ENCODE data around the gene DUS1L. TPM values are rescaled to one million over a fixed set of nuclear protein-coding genes. Genes with fewer than 3 reads are reported as not detected.

DUS1L gene
- total and polyA plus RNA-seq, 2 experiments from 2014 or later = 71.9 to 160 TPM

DNA sequence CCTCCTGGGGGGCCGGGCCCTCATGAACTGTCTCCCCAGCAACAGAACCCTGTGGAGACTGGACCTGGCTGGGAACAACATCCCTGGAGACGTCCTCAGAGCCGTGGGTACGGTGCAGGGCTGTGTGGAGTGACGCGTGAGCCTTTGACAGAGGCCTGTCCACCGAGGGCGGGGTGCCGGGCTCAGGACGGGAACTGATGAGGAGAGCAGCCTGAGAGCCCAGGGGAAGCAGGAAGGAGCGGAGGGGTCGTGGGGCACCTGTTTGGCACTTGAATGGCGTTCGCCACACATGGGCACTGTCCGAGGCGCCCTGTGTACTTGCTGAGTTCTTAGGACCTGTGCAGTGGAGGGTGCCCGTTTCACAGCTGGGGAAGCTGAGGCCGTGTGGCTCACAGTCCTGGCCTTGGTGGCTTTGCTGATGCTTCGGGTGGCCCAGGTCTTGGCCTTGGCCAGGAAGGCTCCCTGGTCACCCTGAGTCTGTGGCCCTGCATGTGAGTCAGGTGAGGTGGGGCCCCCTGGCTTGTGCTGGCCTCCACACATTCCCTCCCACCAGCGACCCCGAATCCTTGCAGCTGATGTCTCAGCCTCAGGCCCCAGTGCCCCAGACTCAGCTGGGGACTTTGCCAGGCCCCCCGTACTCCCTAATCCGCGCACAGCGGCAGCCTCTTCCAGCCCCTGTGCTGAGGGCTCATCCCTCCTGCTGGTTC, 40.0 kb downstream of the DUS1L start:
- no peak overlapping the region for H2AFZ ChIP-seq
- no peak overlapping the region for H3K27ac ChIP-seq
- H3K4me2 ChIP-seq = no peak overlapping the region
- no peak overlapping the region for H3K4me3 ChIP-seq
- TF ChIP-seq, protein P1, sequence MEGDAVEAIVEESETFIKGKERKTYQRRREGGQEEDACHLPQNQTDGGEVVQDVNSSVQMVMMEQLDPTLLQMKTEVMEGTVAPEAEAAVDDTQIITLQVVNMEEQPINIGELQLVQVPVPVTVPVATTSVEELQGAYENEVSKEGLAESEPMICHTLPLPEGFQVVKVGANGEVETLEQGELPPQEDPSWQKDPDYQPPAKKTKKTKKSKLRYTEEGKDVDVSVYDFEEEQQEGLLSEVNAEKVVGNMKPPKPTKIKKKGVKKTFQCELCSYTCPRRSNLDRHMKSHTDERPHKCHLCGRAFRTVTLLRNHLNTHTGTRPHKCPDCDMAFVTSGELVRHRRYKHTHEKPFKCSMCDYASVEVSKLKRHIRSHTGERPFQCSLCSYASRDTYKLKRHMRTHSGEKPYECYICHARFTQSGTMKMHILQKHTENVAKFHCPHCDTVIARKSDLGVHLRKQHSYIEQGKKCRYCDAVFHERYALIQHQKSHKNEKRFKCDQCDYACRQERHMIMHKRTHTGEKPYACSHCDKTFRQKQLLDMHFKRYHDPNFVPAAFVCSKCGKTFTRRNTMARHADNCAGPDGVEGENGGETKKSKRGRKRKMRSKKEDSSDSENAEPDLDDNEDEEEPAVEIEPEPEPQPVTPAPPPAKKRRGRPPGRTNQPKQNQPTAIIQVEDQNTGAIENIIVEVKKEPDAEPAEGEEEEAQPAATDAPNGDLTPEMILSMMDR (IDR thresholded peaks at IDR 0.05; ENCODE audit: poor library complexity) = no peak
- TF ChIP-seq EZH2phosphoT487 (IDR thresholded peaks at IDR 0.05; ENCODE audit: low read depth, severe bottlenecking, unreplicated experiment) (no peak), EZH2 (IDR thresholded peaks at IDR 0.05; ENCODE audit: borderline replicate concordance) (no peak)
- peaks cover 11% of the 10 kb centered on the region for H3K79me2 ChIP-seq
- no peaks in the 10 kb centered on the region for H3K27me3 ChIP-seq
- peaks cover 24% of the 10 kb centered on the region for H3K4me1 ChIP-seq (ENCODE audit: insufficient read depth)
- H3K9me3 ChIP-seq (ENCODE audit: low read depth) = no peaks in the 10 kb centered on the region
- no peaks in the 10 kb centered on the region for H4K20me1 ChIP-seq (ENCODE audit: insufficient read depth, poor library complexity, severe bottlenecking)
- H3K9me2 ChIP-seq (replicated peaks; ENCODE audit: insufficient read depth) = no peaks in the 10 kb centered on the region
- H3K36me3 ChIP-seq (replicated peaks; ENCODE audit: insufficient read depth, low read depth) = no peaks in the 10 kb centered on the region
- WGBS (ENCODE audit: low lambda C conversion rate, missing lambda C conversion rate) = 97% methylated on average over 25 of the region's 25 CpGs
- DNase-seq (ENCODE audit: low spot score) = no peak

DNA sequence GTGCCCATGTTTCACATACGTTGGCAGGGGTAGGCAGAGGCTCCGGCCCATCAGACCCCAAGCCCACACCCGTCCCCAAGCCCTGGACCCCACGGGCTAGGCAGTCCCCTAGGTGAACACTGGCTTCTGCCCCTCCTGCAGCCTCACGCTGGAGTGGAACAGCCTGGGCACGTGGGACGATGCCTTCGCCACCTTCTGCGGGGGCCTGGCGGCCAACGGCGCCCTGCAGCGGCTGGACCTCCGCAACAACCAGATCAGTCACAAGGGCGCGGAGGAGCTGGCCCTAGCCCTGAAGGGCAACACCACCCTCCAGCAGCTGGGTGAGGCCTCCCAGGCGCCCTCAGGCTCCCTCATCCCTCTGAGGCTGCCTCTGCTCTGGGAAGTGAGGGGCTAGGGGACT, 40.7 kb downstream of the DUS1L start:
- H3K9me3 ChIP-seq (ENCODE audit: low read depth) = no peaks in the 10 kb centered on the region
- no peaks in the 10 kb centered on the region for H3K36me3 ChIP-seq (replicated peaks; ENCODE audit: insufficient read depth, low read depth)
- no peak overlapping the region for H3K4me3 ChIP-seq
- H3K4me2 ChIP-seq = no peak overlapping the region
- peaks cover 11% of the 10 kb centered on the region for H3K79me2 ChIP-seq
- 96% methylated on average over 17 of the region's 17 CpGs for WGBS (ENCODE audit: low lambda C conversion rate, missing lambda C conversion rate)
- no peaks in the 10 kb centered on the region for H3K27me3 ChIP-seq
- H4K20me1 ChIP-seq (ENCODE audit: insufficient read depth, poor library complexity, severe bottlenecking) = no peaks in the 10 kb centered on the region
- no peak for TF ChIP-seq EZH2 (IDR thresholded peaks at IDR 0.05; ENCODE audit: borderline replicate concordance)
- TF ChIP-seq, protein P1 (IDR thresholded peaks at IDR 0.05; ENCODE audit: poor library complexity) = no peak
- H2AFZ ChIP-seq = no peak overlapping the region
- peaks cover 19% of the 10 kb centered on the region for H3K4me1 ChIP-seq (ENCODE audit: insufficient read depth)
- no peak overlapping the region for H3K27ac ChIP-seq
- no peaks in the 10 kb centered on the region for H3K9me2 ChIP-seq (replicated peaks; ENCODE audit: insufficient read depth)
- DNase-seq (ENCODE audit: low spot score) = no peak

DNA sequence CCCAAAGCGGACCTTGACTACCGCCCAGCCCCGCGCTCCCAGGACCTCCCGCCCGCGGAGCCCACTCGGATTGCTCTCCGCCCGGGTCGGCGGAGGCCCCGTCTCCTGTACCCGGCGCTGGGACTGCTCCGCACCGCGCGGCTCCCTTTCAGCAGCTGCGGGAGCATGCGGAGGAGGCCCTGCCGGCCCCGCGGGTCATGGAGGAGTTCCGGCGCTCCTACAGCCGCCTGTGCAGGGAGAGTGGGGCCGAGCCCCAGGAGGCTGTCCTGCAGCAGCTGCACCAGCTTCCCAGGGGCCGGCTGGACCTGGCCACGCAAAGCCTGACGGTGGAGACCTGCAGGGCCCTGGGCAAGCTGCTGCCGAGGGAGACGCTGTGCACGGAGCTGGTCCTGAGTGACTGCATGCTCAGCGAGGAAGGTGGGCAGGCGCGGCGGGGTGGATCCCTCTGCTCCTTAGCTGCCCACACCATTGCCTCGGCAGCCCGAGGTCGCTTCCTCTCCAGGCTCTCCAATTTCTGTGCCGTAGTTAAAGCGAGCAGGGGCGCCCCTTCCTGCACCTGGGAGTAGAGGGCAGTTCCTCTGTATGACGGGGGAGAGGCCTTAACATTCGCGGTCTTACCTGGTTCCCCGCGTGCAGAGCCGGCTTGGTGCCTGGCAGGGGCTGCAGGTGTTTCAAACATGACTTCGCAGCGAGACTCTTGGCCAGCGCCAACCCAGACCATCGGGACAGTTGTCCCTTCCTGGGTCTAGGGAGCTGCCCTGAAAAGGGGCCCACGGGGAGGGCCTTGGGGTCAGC, 42.0 kb downstream of the DUS1L start:
- peak; percentile 55 for DNase-seq (ENCODE audit: low spot score)
- H3K4me3 ChIP-seq = peak overlapping the region; percentile 30
- TF ChIP-seq, protein P1 (IDR thresholded peaks at IDR 0.05; ENCODE audit: poor library complexity) = no peak
- no peak for TF ChIP-seq EZH2 (IDR thresholded peaks at IDR 0.05; ENCODE audit: borderline replicate concordance)
- no peak for TF ChIP-seq EZH2phosphoT487 (IDR thresholded peaks at IDR 0.05; ENCODE audit: low read depth, severe bottlenecking, unreplicated experiment)
- WGBS (ENCODE audit: low lambda C conversion rate, missing lambda C conversion rate) = 11% methylated on average over 47 of the region's 55 CpGs
- H3K79me2 ChIP-seq = peaks cover 11% of the 10 kb centered on the region
- H3K27me3 ChIP-seq = no peaks in the 10 kb centered on the region
- H3K4me2 ChIP-seq = peak overlapping the region; percentile 88
- no peaks in the 10 kb centered on the region for H3K9me3 ChIP-seq (ENCODE audit: low read depth)
- no peaks in the 10 kb centered on the region for H3K36me3 ChIP-seq (replicated peaks; ENCODE audit: insufficient read depth, low read depth)
- H2AFZ ChIP-seq = peak overlapping the region; percentile 41
- no peaks in the 10 kb centered on the region for H3K9me2 ChIP-seq (replicated peaks; ENCODE audit: insufficient read depth)
- H3K27ac ChIP-seq = no peak overlapping the region
- peaks cover 19% of the 10 kb centered on the region for H3K4me1 ChIP-seq (ENCODE audit: insufficient read depth)
- H4K20me1 ChIP-seq (ENCODE audit: insufficient read depth, poor library complexity, severe bottlenecking) = no peaks in the 10 kb centered on the region
